Skeletal muscle tissue (tissue), 4 donors: Measurements from ENCODE around the gene SLC4A7. TPM values are rescaled to one million over a fixed set of nuclear protein-coding genes. Genes with fewer than 3 reads are reported as not detected.
A peak's percentile ranks its signal among the peaks of the same experiment; 100 is the strongest.
"Not testable (repeated sequence)": the region's sequence is repeated elsewhere in the genome, so short reads cannot be mapped to it uniquely, and the experiment has no call there.

Experiments
- H3K27ac ChIP-seq: one replicate; pipeline ENCODE4 v1.7.0; 2013; ENCODE audit warnings: mild to moderate bottlenecking, low read depth, low read length, inconsistent platforms
- H3K27me3 ChIP-seq, 3 donors: one replicate each; pipeline ENCODE4 v1.7.0; 2013; ENCODE audit warnings: low read length in 3 of 3; ENCODE audit not compliant: control insufficient read depth in 3 of 3, insufficient read depth in 3 of 3
- H3K36me3 ChIP-seq, 3 donors: one replicate each; pipeline ENCODE4 v1.7.0; 2013; ENCODE audit warnings: low read length in 3 of 3; ENCODE audit not compliant: control insufficient read depth in 3 of 3, insufficient read depth in 3 of 3
- H3K4me1 ChIP-seq, 3 donors: one replicate each; pipeline ENCODE4 v1.7.0; 2013; ENCODE audit warnings: low read length in 3 of 3, mild to moderate bottlenecking in 3 of 3; ENCODE audit not compliant: control insufficient read depth in 3 of 3, insufficient read depth in 3 of 3
- H3K4me3 ChIP-seq, 3 donors: one replicate each; pipeline ENCODE4 v1.7.0; 2013; ENCODE audit warnings: low read length in 3 of 3
- H3K9ac ChIP-seq, 3 donors: one replicate each; pipeline ENCODE4 v1.7.0; 2013; ENCODE audit warnings: low read length in 3 of 3, mild to moderate bottlenecking in 3 of 3, moderate library complexity in 2 of 3, low read depth in 1 of 3
- H3K9me3 ChIP-seq, 3 donors: one replicate each; pipeline ENCODE4 v1.7.0; 2013; ENCODE audit warnings: low read length in 3 of 3; ENCODE audit not compliant: control insufficient read depth in 3 of 3
- total RNA-seq: library from RNA; depleted of rRNA; stranded (reverse); fragments of >200 nt; gene quantifications from one replicate; pipeline ENCODE4 v1.2.3, GENCODE V29; 2014
- donor health status: Osteomylitis.

Gene SLC4A7
- total RNA-seq = 54.3 TPM

DNA sequence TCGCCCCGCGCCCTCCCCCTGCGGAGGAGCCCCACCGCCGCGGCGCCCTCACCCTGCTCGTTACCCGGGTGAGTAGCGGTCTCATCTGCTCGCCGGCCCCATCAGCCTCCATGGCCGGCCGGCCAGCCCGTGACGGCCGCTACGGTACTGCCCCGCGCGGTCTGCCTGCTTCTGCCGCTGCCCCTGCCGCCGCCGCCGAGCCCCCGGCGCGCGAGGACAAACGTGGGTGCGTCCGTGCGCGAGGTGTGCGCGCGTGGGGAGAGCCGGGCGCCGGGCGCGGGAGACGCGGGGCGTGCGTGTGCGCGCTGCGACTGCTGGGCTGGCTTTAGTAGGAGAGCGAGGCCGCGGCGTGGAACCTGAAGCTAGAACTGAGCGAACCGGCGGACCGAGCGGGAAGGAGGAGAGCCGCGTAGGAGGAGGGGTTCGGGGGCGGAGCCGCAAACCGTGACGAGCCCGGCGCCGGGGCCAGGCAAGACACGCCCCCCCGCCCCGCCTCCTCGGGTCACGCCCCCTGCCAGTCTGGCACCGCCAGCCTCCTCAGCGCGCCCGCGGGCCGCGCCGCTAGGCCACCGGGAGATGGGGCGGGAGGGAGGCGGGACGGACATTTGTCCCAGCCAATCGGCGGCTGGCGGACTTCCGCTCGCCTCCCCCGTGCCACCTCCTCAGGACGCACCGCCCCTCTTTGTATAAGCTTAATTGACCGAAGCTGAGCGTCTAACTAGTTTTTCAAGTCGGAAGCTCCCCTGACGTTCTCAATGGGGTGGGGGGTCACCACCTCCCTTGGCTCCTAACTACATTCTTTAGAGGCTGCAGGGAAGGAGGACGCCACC lies at the start of gene SLC4A7:
Gene SLC4A7, minus strand, starts transcription at position 370 of the 830 bp plus-strand sequence. Its CDS starts 258 bp downstream, at position 112.
- Histone ChIP-seq H3K4me1 (peaks cover 2 to 12% (median 8%) of the 10 kb centered on the region in 3 donors), H3K9ac (peak within 1 kb of the TSS; percentile 76 to 85 (median 84)), H3K9me3 (no peaks in the 10 kb centered on the region), H3K27ac (peak within 1 kb of the TSS; percentile 87), H3K4me3 (peak within 1 kb of the TSS; percentile 89 to 91 (median 91)), H3K27me3 (no peaks in the 10 kb centered on the region), H3K36me3 (no peaks in the 10 kb centered on the region)

DNA sequence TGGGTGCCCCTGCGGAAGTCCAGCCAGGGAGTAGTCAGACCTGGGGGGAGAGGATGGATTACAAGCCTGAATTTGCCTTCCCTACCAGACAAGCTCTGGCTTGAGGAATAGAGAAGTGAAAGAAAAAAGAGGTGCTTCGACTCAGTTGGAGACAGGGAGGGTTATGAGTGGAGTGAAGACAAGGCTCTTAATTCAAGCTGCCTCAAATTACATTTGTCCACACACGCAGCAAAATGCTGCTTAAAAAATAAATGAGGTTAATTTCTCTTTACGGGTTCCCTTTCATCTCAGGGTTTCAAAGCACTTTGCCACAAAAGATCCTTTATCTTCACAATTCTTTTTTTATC lies 49.0 kb upstream of the SLC4A7 start:
- no peaks in the 10 kb centered on the region for H3K9me3 ChIP-seq
- H3K36me3 ChIP-seq = no peaks in the 10 kb centered on the region
- no peak overlapping the region for H3K4me3 ChIP-seq
- H3K9ac ChIP-seq = no peak overlapping the region
- H3K27ac ChIP-seq = peak overlapping the region; percentile 43
- H3K4me1 ChIP-seq = peaks cover 3 to 9% (median 3%) of the 10 kb centered on the region in 3 donors
- no peaks in the 10 kb centered on the region for H3K27me3 ChIP-seq

DNA sequence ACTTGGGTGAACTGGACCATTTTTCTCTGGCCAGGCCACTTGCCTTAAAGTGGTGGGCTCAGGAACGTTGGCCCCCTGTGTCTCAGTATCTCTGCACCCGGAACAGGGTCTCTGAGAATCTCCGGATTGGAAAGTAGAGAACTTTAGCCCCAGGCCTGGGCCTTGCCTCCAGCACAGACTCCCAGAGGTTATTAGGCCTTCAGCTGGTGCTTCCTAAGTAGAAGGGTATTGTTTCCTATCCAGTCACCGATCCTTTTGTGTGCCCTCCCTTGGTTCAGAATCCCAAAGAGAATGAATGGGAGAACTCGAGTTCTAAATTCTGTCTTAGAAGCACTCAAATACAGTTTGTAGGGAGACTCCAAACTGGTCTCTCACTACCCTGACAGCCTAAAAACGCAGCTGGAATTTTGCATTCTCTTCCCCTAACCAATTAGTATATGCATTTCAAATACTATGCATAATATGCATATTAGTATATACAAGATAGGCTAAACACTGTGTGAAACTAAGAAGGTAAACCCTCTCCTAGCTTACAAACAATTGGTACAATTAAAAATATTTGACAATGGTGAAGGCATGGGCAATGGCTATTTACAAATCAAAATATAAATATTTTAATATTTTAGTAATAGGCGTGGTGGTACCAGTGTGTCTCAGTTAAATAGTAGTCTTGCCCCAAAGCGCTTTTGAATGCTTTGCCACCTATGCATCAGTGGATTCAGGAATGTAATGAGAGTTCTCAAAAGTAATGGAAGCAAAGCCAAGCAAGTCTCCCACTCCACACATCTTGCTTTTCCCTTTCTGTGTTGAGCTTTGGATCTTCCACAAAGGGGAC lies 48.5 kb upstream of the SLC4A7 start:
- H3K9ac ChIP-seq = no peak overlapping the region
- H3K4me3 ChIP-seq = no peak overlapping the region
- no peaks in the 10 kb centered on the region for H3K27me3 ChIP-seq
- no peak overlapping the region for H3K27ac ChIP-seq
- no peaks in the 10 kb centered on the region for H3K9me3 ChIP-seq
- no peaks in the 10 kb centered on the region for H3K36me3 ChIP-seq
- H3K4me1 ChIP-seq = peaks cover 3 to 9% (median 3%) of the 10 kb centered on the region in 3 donors

DNA sequence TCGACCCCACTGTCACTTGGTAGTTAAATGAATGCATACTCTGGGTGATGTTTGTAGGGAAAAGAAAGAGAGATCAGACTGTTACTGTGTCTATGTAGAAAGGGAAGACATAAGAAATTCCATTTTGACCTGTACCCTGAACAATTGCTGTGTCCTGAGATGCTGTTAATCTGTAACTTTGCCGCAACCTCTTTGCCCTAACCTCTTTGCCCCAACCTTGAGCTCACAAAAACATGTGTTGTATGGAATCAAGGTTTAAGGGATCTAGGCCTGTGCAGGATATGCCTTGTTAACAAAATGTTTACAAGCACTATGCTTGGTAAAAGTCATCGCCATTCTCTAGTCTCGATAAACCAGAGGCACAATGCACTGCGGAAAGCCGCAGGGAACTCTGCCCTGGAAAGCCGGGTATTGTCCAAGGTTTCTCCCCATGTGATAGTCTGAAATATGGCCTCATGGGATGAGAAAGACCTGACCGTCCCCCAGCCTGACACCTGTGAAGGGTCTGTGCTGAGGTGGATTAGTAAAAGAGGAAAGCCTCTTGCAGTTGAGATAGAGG lies 47.1 kb upstream of the SLC4A7 start:
- not testable (repeated sequence) for H3K9me3 ChIP-seq, H3K9ac ChIP-seq, H3K4me1 ChIP-seq, H3K27ac ChIP-seq, H3K27me3 ChIP-seq, H3K4me3 ChIP-seq, H3K36me3 ChIP-seq

DNA sequence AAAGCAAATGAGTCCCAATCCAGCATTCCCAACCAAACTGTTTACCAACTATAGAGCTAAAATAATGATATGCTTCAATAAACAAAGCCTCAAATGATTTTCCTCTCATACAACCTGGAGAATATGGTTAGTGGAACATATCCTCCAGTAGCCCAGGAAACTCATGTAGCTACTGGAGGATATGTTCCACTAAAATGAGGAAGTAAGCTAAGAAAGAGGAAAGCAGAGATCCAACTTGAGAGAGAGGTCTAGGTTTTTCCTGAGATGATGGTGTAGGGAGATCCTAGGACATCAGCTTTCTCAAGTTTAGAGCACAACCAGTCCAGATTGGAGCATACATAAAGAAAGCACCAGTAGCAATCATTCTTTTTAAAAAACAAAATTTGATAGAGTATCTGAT lies 44.6 kb upstream of the SLC4A7 start:
- Histone ChIP-seq H3K36me3 (no peaks in the 10 kb centered on the region), H3K4me1 (peaks cover under 1 to 6% (median 3%) of the 10 kb centered on the region in 3 donors), H3K27ac (no peak overlapping the region), H3K9ac (no peak overlapping the region), H3K27me3 (no peaks in the 10 kb centered on the region), H3K4me3 (no peak overlapping the region), H3K9me3 (no peaks in the 10 kb centered on the region)

DNA sequence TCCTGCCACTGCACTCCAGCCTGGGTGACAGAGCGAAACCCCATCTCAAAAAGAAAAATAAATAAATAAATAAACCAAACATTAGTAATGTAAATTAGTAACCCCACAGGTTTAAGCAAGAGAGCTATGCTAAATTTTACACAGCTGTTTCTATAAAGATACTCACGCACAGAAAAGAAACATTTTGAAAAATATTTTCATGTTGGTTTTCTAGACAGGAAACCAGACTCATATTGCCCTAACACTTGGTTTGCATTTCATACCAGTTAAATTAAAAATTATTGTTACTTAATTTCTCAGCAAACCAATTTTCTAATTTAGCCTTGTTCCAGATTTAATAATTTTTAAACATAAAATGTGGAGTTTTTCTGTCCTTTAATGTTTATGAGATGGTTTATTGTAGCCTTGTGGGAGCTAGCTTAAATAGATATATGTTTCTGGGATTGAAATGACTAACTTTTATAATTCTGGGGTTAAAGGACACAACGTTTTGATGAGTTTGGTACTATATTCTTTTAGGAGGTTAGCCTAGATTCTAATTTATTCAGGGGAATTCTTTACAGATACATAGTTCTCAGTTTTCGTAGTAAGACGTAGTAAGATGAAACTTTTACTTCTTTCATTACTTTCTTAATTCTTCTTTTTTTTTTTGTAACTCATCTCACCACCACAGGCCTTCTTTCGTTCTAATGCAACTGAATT lies 42.6 kb upstream of the SLC4A7 start:
- Histone ChIP-seq H3K4me3 (no peak overlapping the region), H3K36me3 (no peaks in the 10 kb centered on the region), H3K27ac (no peak overlapping the region), H3K9ac (no peak overlapping the region), H3K4me1 (peaks cover 0 to 5% (median under 1%) of the 10 kb centered on the region in 3 donors), H3K27me3 (no peaks in the 10 kb centered on the region), H3K9me3 (no peaks in the 10 kb centered on the region)

DNA sequence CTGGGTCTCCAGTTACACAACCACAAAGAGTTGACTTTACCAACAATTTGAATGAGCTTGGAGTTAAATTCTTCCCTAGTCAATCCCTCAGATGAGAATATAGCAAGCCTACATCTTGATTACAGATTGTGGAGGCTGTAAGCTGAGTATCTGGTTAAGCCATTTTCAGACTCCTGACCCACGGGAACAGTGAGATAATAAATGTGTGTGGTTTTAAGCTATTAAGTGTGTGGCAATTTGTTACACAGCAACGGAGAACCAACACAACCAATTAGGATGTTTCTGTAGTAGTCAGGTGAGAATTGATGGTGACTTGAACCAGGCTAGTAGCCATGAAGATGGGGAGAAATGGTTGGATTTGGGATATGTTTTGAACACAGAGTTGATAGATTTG lies 37.7 kb upstream of the SLC4A7 start:
- H3K9ac ChIP-seq = no peak overlapping the region
- no peaks in the 10 kb centered on the region for H3K36me3 ChIP-seq
- H3K27me3 ChIP-seq = no peaks in the 10 kb centered on the region
- peaks cover 0 to 9% (median 4%) of the 10 kb centered on the region in 3 donors for H3K4me1 ChIP-seq
- H3K4me3 ChIP-seq = no peak overlapping the region
- H3K9me3 ChIP-seq = no peaks in the 10 kb centered on the region
- peak overlapping the region; percentile 34 for H3K27ac ChIP-seq

DNA sequence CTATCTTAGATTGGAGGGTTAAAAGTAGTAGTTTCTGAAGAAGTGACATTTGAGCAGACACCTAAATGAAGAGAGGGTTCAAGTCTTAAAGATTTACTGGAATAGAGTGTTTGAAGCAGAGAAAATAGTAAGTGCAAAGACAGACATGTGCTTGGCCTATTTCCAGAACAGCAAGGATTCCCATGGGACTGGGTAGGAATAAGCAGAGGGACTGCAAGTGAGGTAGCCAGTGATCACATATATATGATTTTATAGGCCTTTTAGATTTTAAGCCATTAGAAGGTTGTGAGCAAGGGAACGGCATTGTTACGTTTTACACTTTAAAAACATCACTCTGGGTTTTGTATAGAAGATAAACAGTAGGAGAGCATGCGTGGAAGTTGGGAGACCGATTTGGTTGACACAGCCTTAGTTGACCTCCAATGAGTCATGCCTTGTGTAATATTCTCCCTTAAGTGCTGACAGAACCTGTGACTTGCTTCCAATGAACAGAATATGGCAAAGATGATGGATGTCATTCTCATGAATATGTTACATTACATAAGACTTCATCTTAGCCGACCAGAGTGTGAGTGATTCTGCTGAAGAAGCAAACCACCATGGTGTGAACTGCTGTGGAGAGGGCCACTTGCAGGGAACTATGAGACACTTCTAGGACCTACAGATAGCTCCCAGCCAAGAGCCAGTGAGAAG lies 37.1 kb upstream of the SLC4A7 start:
- no peaks in the 10 kb centered on the region for H3K9me3 ChIP-seq
- no peak overlapping the region for H3K4me3 ChIP-seq
- H3K36me3 ChIP-seq = no peaks in the 10 kb centered on the region
- no peaks in the 10 kb centered on the region for H3K27me3 ChIP-seq
- H3K4me1 ChIP-seq = peaks cover 0 to 9% (median 4%) of the 10 kb centered on the region in 3 donors
- H3K9ac ChIP-seq = no peak overlapping the region
- peak overlapping the region; percentile 34 for H3K27ac ChIP-seq

DNA sequence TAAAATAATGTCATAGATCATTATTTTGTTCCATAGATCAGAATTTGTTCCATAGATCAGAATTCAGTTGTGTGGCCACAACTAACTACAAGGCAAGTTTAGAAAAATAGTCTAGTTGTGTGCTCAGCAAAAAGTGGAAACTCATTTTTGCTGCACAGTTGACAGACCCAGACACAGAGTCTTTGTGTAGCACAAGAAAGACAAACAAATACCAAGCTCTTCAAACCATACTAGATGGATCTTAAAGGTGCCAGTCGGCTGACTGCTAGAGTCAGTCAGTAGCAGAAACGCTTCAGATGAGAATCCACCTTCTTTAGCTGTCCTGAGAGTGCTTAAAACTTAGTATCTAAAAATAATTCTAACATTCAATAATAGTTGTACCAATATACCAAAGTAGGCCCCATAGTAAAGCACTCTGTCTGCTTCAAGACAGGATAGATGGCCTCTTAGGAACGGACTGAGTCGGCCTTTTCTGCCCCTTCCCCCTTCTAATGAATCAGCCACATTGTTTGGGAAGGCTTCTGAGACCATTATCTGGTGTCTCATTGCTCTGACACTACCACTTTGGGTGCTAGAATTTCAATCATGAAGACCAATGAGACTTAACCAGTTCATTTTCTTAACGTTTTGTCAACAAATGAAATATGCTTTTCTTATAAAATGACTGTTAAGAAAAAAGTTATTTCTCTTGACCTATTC lies 27.7 kb upstream of the SLC4A7 start:
- Histone ChIP-seq H3K9ac (no peak overlapping the region), H3K4me1 (no peaks in the 10 kb centered on the region), H3K4me3 (no peak overlapping the region), H3K27me3 (no peaks in the 10 kb centered on the region), H3K27ac (no peak overlapping the region), H3K9me3 (no peaks in the 10 kb centered on the region), H3K36me3 (no peaks in the 10 kb centered on the region)
